GM19035 (cell line): ENCODE results near the gene GTF2IRD1.
"Not testable (repeated sequence)": the region's sequence is repeated elsewhere in the genome, so short reads cannot be mapped to it uniquely, and the experiment has no call there.

Experiments used
- ATAC-seq: cut with Tn5 transposase; IDR thresholded peaks from one replicate; pipeline ENCODE4 v1.9.1; 2021; ENCODE audit not compliant: unreplicated experiment

The GTF2IRD1 gene

GRCh38 chr7:74429153-74429747 lies 24.5 kb upstream of the GTF2IRD1 start:
- ATAC-seq: no peak

GRCh38 chr7:74430409-74430808 lies 23.3 kb upstream of the GTF2IRD1 start:
- ATAC-seq: not testable (repeated sequence)

GRCh38 chr7:74430961-74431466 lies 22.7 kb upstream of the GTF2IRD1 start:
- no peak for ATAC-seq

GRCh38 chr7:74437291-74437571 lies 16.5 kb upstream of the GTF2IRD1 start:
- not testable (repeated sequence) for ATAC-seq

- ATAC-seq: no peak
These were observed 15.4 kb upstream of the GTF2IRD1 start for GRCh38 chr7:74438327-74438726.

GRCh38 chr7:74439541-74439940 lies 14.2 kb upstream of the GTF2IRD1 start:
- no peak for ATAC-seq

- not testable (repeated sequence) for ATAC-seq
These were observed 13.6 kb upstream of the GTF2IRD1 start for GRCh38 chr7:74440143-74440542.

GRCh38 chr7:74441801-74442200 lies 11.9 kb upstream of the GTF2IRD1 start:
- ATAC-seq: no peak

- no peak for ATAC-seq
These were observed 10.0 kb upstream of the GTF2IRD1 start for GRCh38 chr7:74443543-74444247.

- ATAC-seq: no peak
These were observed 4.6 kb upstream of the GTF2IRD1 start for GRCh38 chr7:74449144-74449543.

- ATAC-seq: no peak
These were observed 3.8 kb upstream of the GTF2IRD1 start for GRCh38 chr7:74449809-74450397.

- no peak for ATAC-seq
These were observed 871 bp upstream of the GTF2IRD1 start for GRCh38 chr7:74452748-74453321.

GRCh38 chr7:74454021-74454924 lies 567 bp downstream of the GTF2IRD1 start:
- ATAC-seq: no peak

GRCh38 chr7:74454925-74455288 lies 1.2 kb downstream of the GTF2IRD1 start:
- ATAC-seq: no peak

GRCh38 chr7:74455291-74455804 lies 1.6 kb downstream of the GTF2IRD1 start:
- no peak for ATAC-seq

- no peak for ATAC-seq
These were observed 2.2 kb downstream of the GTF2IRD1 start for GRCh38 chr7:74455928-74456327.

GRCh38 chr7:74457007-74457406 lies 3.3 kb downstream of the GTF2IRD1 start:
- no peak for ATAC-seq

- no peak for ATAC-seq
These were observed 8.4 kb downstream of the GTF2IRD1 start for GRCh38 chr7:74461970-74462706.

GRCh38 chr7:74462707-74463100 lies 9.0 kb downstream of the GTF2IRD1 start:
- no peak for ATAC-seq
